Stimulated activated CD8-positive, alpha-beta memory T cell treated with anti-CD3 and anti-CD28 coated beads, Interleukin-2, amount 100 ng/mL, for 1 hour (primary cell): Measurements from ENCODE around the gene BCL6B.

Experiments used
- DNase-seq, 2 donors: peaks; one replicate each; pipeline ENCODE4 v3.0.0-alpha.2; 2020; ENCODE audit warnings: low read depth in 2 of 2

Gene BCL6B

DNA sequence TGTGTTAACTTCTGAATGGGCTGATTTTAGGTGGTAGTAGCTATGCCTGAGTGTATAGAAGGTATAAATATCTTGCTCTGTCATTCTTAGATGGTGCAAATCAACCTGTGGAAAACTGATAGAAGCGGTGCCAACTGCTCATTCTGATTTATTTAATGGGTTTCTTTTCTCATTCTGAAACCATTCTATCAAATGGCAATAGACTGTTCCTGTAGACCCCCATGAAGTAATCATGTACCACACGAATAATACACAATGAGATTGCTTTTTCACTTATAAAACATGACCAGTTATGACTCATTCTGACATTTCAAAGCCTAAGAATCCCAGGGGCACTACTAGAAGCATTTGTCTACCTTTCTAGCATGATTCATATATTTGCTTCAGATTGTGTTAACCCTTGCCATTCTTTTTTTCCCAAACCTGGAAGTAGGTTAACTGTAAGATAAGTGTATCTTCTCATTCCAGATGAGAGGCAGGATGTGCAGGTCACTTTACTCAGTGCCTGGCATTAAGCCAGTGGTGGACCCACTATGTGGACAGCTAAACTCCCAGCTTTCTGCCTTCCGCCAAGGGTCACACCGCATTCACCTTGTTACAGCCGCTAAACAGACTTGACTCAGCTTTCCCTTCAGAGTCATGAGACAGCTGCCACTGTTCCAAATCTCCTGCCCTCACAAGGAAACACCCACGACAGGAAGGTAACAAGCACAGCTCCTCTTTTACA, 37.5 kb downstream of the BCL6B start:
- no peak for DNase-seq

DNA sequence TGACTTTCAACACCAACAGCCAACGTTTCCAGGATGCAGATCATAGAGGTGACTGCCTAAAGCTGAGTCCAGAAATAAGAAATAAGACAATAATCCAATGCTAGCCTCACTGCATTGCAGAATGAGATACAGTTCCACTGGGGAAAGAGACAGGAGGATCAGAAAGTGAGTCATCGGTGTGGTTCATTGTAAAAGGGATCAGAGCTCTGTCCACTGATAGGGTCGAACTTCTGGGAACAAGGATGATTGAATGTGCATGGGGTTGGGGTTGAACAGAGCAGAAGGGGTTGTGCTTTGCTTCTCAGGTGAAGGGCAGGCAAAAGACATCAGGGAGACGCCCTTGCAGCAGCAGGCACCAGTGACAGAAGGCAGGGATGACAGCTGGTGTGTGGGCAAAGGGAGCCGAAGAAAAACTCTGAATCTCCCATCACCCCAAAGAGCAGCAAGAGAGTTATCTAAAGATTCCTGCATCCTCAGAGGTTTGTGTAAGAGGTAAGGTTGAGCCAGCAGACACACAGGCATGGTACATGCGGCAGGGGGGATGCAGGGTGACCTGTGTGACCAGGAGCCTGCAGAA, 40.8 kb downstream of the BCL6B start:
- DNase-seq: no peak

DNA sequence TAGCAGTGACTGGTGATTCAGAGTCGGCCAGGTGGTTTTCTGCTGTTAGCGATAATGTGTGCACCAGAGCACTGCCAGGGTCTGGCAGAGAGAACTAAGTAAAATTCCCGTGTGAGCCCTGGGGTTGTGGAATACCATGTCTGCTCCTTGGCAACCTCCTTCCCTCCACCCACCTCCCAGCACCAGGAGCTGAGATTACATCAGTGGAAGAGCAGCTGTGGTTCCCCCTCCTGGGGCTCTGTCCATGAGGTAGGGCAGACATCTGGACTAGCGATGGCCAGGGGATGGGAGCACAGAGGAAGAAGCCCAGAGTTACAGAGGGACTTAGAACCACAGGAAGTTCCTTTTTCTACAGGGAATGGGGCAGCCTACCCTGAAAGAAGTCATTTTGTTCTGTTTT, 41.4 kb downstream of the BCL6B start:
- no peak for DNase-seq

DNA sequence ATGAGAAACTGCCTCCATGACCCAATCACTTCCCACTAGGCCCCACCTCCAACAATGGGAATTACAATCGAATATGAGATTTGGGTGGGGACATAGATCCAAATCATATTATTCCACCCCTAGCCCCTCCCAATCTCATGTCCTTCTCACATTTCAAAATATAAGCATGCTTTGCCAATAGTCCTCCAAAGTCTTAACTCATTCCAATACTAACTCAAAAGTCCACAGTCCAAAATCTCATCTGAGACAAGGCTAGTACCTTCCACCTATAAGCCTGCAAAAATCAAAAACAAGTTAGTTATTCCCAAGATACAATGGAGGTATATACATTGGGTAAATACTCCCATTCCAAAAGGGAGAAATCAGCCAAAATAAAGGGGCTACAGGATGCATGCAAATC, 44.3 kb downstream of the BCL6B start:
- DNase-seq: no peak

DNA sequence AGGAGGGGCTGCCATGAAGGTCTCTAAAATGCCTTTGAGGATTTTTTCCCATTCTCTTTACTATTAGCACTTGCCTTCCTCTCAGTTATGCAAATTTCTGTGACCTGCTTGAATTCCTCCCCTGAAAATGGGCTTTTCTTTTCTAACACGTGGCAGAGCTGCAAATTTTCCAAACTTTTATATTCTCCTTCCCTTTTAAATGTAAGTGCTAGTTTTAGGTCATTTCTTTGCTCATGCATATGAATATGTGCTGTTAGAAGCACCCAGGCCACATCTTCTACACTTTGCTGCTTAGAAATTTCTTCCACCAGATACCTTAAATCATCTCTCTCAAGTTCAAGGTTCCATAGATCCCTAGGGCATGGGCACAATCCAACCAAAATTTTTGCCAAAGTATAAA, 45.4 kb downstream of the BCL6B start:
- no peak for DNase-seq

DNA sequence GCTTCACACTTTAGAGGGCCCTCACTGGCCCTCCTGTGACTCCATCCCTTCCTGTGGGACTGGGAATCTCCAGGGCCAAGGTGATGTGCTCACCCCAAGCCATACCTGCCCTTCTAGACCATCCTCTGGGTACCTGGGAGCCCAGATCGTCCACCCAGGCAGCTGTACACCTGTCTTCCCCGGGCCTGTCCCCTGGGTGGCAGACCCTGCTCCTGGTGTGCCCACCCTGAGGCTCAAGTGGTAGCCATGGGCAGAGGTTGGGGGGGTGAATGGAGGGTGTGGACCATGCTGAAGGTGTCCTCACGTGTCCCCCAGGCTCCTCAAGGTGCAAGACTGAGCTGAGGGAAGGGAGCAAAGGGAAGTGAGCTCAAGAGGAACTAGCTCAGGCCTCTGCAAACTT, 47.9 kb downstream of the BCL6B start:
- no peak for DNase-seq

DNA sequence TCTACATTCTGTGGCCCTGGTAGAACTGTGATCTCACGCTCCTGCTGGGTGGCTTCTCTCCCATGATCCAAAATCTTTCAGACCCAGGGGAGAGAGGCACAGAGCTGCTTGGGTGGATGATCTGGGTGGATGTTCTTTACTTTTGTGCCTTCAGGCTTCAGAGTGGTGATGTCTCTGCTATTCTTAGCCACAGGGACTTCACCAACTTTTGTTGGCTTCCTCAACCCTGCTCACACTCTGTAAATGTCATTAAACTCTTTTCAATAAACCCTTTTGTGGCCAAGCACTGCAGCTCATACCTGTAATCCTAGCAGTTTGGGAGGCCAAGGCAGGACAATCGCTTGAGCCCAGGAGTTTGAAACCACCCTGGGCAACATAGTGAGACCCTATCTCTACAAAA, 49.6 kb downstream of the BCL6B start:
- DNase-seq: no peak

DNA sequence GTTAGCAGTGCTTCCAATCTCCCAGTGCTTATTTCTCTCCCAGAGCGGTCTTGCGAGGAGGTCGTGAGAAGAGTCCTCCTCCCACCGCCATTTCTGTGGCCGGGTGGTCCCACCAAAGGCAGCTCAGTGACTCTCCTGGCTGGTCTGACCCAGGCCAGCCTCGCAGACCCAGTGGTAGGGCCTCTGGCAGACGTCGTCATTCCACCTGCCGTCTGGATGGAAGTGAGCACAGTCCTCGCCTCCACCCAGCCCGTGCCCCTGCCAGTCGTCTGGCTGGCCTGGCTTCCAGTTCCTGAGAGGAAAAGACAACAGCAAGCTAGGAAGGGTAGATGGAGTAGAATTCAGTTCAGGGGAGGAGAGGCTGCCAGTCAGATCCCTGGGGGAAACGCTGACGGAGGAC, 52.1 kb downstream of the BCL6B start:
- DNase-seq: no peak

DNA sequence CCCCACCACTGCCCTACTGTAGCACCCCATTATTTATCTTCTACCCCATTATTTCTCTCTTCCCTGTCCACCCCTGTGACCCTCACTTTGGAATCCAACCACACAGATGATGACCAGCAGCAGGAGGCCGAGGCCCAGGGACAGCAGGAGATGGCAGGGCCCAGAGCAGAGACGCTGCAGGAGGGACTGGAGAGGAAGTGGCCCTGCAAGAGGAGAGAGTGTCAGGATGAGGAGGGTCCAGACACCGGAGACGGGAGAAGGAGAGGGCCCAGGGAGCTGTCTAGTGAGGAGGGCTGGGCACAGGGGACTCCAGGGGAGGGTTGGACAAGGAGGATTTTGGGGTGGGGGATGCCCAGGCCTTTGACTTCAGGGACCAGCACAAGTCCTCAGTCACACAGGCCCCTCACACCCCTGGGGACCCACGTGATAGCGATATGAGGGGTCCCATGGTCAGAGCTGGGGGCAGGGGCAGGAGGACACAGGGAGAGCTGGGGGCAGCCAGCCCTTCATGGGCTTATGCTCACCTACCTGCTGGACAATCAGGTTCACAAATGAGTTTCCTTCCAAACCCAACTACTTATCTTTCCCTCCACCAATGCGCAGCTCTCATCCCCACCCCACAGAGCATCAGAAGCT, 55.2 kb downstream of the BCL6B start:
- no peak for DNase-seq

DNA sequence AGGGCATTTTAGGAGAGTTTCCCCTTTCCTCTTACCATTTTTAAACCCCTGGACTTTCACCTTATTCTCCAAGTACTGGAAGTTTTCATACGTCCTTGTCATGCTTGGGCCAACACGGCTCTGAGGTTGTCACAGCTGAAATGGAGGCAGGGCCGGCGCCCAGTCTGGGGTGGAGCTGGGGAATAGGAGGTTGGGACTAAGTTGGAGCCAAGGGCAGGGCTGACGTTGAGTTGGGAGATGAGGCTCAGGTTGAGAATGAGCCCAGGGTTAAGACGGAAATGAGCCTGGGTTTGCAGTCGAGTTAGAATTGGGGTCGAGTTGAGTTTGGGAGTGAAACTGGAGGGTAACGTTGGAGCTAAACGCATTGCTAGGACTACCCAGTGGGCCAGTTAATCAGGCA, 55.9 kb downstream of the BCL6B start:
- DNase-seq: no peak
